Fibroblast of skin of left biceps (primary cell): Measurements from ENCODE around the gene NUF2.

Source experiments
- DNase-seq, 2 experiments: peaks; one replicate each; pipeline ENCODE4 v3.0.0-alpha.2; 2013; ENCODE audit warnings: low read depth in 2 of 2

The NUF2 gene

DNA sequence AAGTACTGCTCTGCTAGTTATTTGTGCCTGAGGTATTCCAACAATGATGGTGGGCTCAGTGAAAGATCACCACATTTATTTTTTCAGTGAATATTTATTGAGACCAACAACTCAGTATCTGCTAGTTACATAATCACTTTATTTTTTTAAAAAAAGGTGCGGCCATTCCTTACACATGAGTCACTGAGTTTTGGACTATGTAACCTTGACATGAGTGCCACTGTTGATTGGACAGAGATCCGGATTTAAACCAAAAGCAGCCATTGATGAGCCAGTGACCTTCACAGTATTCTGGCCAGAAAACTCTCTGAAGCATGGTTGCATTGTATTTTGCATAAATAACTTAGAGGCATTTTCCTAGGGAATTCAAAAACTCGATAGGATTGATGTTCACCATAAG is 79.5 kb downstream of the NUF2 start:
- DNase-seq = no peak
